ENCODE measurements around the gene TNFRSF6B. TPM values are rescaled to one million over a fixed set of nuclear protein-coding genes. Genes with fewer than 3 reads are reported as not detected.
A peak's percentile ranks its signal among the peaks of the same experiment; 100 is the strongest.

TNFRSF6B gene
- total RNA-seq, 1 experiment from 2014 or later = not detected

GRCh38 chr20:63689046-63690002, 7.1 kb upstream of the TNFRSF6B start:
- no peak for DNase-seq (ENCODE audit: low read depth, low spot score)
- intact Hi-C loops (cut with micrococcal nuclease; ENCODE audit: unreplicated experiment) = no loop called here
- no peak overlapping the region for H3K27ac ChIP-seq (ENCODE audit: low read length)
- POLR2A ChIA-PET = no interaction called here
- H3K36me3 ChIP-seq (ENCODE audit: control insufficient read depth, insufficient read depth, low read length) = no peaks in the 10 kb centered on the region
- BruUV-seq (replicated peaks) = no TSS peak
- in situ Hi-C loops (cut with HindIII; ENCODE audit: low pct_unique_long_range_greater_than_20kb, low sequenced_read_pairs) = no loop called here
- ATAC-seq = 0 out of 2 replicates have a peak, but pooled peaks have one; percentile 2
- peaks cover 25% of the 10 kb centered on the region for H3K4me1 ChIP-seq (ENCODE audit: control insufficient read depth, insufficient read depth, low read length)
- no peaks in the 10 kb centered on the region for H3K9me3 ChIP-seq (ENCODE audit: control insufficient read depth, insufficient read depth, low read depth, low read length)
- H3K27me3 ChIP-seq (ENCODE audit: control insufficient read depth, insufficient read depth, low read length) = no peaks in the 10 kb centered on the region
- no peak overlapping the region for H3K4me3 ChIP-seq (ENCODE audit: low read depth in 2 of 2, low read length in 2 of 2)
- CTCF ChIA-PET = no interaction called here
- no peak for TF ChIP-seq TCF7L2 (IDR thresholded peaks at IDR 0.05; ENCODE audit: low read depth, low read length)
- no peak for TF ChIP-seq CTCF (IDR thresholded peaks at IDR 0.05)
- TF ChIP-seq POLR2AphosphoS5 (IDR thresholded peaks at IDR 0.05; ENCODE audit: low read depth, low read length) = no peak
- TF ChIP-seq, protein P1, sequence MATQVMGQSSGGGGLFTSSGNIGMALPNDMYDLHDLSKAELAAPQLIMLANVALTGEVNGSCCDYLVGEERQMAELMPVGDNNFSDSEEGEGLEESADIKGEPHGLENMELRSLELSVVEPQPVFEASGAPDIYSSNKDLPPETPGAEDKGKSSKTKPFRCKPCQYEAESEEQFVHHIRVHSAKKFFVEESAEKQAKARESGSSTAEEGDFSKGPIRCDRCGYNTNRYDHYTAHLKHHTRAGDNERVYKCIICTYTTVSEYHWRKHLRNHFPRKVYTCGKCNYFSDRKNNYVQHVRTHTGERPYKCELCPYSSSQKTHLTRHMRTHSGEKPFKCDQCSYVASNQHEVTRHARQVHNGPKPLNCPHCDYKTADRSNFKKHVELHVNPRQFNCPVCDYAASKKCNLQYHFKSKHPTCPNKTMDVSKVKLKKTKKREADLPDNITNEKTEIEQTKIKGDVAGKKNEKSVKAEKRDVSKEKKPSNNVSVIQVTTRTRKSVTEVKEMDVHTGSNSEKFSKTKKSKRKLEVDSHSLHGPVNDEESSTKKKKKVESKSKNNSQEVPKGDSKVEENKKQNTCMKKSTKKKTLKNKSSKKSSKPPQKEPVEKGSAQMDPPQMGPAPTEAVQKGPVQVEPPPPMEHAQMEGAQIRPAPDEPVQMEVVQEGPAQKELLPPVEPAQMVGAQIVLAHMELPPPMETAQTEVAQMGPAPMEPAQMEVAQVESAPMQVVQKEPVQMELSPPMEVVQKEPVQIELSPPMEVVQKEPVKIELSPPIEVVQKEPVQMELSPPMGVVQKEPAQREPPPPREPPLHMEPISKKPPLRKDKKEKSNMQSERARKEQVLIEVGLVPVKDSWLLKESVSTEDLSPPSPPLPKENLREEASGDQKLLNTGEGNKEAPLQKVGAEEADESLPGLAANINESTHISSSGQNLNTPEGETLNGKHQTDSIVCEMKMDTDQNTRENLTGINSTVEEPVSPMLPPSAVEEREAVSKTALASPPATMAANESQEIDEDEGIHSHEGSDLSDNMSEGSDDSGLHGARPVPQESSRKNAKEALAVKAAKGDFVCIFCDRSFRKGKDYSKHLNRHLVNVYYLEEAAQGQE (IDR thresholded peaks at IDR 0.05; ENCODE audit: insufficient read depth in 1 of 2, low read depth in 2 of 2, low read length in 1 of 2) = no peak
- no peak for TF ChIP-seq SIN3A (IDR thresholded peaks at IDR 0.05; ENCODE audit: borderline replicate concordance, insufficient read depth, low read depth, low read length)

DNA sequence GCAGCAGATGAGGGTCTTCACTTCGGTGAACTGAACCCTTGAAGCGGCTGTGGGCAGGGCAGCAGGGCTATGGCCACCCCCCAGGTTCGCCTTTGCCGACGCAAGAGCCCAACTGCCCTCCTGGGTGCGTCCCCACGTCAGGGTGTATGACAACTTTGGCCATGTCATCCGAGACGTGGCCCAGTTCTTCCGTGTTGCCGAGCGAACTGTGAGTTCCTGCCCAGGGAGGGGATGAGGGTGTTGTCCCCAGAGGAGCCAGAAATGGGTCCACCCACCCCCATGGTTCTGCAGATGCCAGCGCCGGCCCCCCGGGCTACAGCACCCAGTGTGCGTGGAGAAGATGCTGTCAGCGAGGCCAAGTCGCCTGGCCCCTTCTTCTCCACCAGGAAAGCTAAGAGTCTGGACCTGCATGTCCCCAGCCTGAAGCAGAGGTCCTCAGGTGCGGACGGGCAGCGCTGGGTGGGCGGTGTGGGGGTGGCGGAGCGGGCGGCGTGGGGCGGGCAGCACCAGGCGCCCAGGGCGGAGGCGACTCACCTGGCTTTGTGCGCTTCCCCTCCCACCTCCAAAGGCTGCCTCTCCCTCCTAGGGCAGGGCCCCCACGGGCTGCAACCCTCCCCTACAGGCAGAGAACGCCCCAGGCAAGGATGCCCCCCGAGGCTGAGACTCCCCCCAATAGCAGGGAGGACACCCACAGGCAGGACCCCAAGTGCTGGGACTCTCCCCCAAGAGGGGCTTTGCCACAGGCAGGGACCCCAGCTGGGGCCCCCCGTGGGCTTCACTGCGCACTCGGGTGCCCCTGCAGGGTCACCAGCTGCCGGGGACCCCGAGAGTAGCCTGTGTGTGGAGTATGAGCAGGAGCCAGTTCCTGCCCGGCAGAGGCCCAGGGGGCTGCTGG, 6.2 kb upstream of the TNFRSF6B start:
- H3K4me3 ChIP-seq (ENCODE audit: low read depth in 2 of 2, low read length in 2 of 2) = no peak overlapping the region
- no TSS peak for BruUV-seq (replicated peaks)
- TF ChIP-seq CTCF (IDR thresholded peaks at IDR 0.05) = no peak
- TF ChIP-seq, protein P1 (IDR thresholded peaks at IDR 0.05; ENCODE audit: insufficient read depth in 1 of 2, low read depth in 2 of 2, low read length in 1 of 2) = no peak
- TF ChIP-seq TCF7L2 (IDR thresholded peaks at IDR 0.05; ENCODE audit: low read depth, low read length) = no peak
- TF ChIP-seq SIN3A (IDR thresholded peaks at IDR 0.05; ENCODE audit: borderline replicate concordance, insufficient read depth, low read depth, low read length) = no peak
- no peak; the same call in 1 of the 2 replicates for TF ChIP-seq POLR2AphosphoS5 (IDR thresholded peaks at IDR 0.05; ENCODE audit: low read depth, low read length)
- no peaks in the 10 kb centered on the region for H3K27me3 ChIP-seq (ENCODE audit: control insufficient read depth, insufficient read depth, low read length)
- no peaks in the 10 kb centered on the region for H3K9me3 ChIP-seq (ENCODE audit: control insufficient read depth, insufficient read depth, low read depth, low read length)
- in situ Hi-C loops (cut with HindIII; ENCODE audit: low pct_unique_long_range_greater_than_20kb, low sequenced_read_pairs) (no loop called here), intact Hi-C loops (cut with micrococcal nuclease; ENCODE audit: unreplicated experiment) (no loop called here)
- H3K4me1 ChIP-seq (ENCODE audit: control insufficient read depth, insufficient read depth, low read length) = peaks cover 25% of the 10 kb centered on the region
- ATAC-seq (no peak), DNase-seq (ENCODE audit: low read depth, low spot score) (no peak)
- POLR2A ChIA-PET = no interaction called here
- CTCF ChIA-PET = no interaction called here
- no peaks in the 10 kb centered on the region for H3K36me3 ChIP-seq (ENCODE audit: control insufficient read depth, insufficient read depth, low read length)
- H3K27ac ChIP-seq (ENCODE audit: low read length) = no peak overlapping the region

Data from Panc1 (cell line).